Stimulated activated CD8-positive, alpha-beta memory T cell treated with anti-CD3 and anti-CD28 coated beads, Interleukin-7, amount 100 ng/mL, for 24 hours (primary cell): ENCODE data around the gene CNOT4.
"Not testable (repeated sequence)": the region's sequence is repeated elsewhere in the genome, so short reads cannot be mapped to it uniquely, and the experiment has no call there.

Source experiments
- DNase-seq: peaks from one replicate; pipeline ENCODE4 v3.0.0-alpha.2; 2020; ENCODE audit warnings: low read depth

CNOT4 gene

DNA sequence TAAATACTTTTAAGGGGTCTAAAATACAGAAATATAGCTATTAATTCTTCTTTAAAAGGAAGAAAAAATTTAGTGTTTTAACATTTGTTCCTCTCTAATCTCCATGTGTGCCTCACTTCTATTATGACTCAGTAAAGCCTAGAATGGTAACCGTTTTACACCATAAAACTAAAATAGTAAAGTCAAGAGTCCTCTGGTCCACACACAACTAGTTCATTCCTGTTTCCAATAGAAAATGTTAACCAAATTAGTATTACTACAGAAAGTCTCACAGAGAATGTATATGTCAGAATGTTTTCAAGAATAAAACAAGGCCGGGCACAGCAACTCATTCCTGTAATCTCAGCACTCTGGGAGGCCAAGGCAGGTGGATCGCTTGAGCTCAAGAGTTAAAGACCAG, 55.8 kb downstream of the CNOT4 start:
- DNase-seq, result no peak

DNA sequence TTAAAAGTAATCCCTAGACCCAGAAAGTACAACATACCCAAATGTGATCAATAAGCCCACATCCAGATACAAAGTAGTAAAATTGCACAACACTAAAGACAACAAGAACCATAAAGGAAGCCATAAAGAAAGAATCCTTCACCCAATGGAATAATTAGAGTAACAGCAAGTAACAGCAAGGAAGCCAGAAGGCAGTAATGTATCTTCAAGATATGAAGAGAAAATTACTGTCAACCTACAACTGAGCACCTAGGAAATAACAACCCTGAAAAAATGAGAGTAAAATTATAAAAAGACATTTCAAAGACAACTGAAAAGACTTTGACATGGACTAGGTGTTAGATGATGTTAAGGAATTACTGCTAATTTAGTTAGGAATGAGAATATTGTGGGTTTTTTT, 60.5 kb downstream of the CNOT4 start:
- no peak for DNase-seq

DNA sequence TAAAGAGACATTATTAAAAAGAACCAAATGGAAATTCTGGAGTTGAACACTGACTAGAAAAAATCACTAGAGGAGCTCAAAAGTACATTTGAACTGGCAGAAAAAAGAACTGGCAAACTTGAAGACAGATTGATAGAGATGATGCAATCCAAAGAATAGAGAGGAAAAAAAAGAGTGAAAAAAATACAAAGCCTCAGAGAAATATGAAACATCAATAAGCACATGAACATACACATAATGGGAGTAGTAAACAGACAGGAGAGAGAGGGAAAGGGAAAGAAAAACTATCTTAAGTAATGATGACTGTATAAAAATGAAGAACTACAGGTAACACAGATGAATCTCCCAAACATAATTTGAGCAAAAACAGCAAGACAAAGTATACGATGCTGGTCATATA, 61.1 kb downstream of the CNOT4 start:
- DNase-seq, result no peak

DNA sequence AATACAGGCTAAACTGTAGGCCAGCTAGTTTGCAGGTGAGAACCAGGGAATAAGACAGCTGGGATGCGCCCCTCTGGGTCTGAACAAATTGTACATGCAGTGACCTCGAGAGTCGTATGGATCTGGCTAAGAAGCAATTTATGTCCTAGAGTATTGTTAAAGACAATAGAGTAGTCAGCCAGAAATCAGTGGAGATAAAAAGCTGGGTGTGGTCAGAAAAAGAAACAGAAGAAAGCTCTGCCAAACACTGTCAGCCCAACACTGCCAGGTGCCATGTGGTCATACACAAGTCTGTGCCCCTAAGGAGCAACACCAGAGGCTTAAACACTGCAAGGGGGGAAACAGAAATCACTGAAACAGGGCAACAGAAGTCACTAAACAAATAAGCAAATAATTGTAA, 62.2 kb downstream of the CNOT4 start:
- DNase-seq, result no peak

DNA sequence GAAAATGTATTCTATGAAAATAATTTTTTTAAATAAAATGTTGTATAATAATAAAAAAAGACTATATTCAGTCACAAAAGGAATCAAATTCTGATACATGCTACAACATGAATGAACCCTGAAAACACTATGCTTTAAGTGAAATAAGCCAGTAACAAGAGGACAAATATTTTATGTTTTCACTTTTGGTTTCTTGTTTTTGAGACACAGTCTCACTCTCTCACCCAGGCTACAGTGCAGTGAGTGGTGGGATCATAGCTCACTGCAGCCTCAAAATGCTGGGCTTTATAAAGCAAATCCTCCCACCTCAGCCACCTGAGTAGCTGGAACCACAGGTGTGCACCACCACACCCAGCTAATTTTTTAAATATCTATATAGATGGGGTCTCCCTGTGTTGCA, 64.2 kb downstream of the CNOT4 start:
- DNase-seq, result no peak

DNA sequence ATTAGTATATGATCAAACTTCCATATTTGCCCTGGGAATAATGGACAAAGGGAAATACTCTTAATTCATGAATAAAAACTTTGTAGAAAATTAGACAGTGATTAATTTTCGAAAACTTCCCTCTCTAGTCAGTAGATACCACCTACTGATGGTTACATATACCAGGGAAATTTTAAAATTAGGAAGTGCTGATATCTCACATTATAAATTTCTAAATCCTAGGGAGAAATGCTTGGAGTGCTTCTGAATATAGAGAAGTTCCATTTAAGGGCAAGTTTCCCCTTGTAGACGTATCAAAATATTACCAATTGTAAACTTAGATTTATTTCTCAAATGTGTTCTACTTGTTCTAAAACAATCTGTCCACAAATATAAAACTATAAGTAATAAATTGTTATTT, 64.6 kb downstream of the CNOT4 start:
- not testable (repeated sequence) for DNase-seq

DNA sequence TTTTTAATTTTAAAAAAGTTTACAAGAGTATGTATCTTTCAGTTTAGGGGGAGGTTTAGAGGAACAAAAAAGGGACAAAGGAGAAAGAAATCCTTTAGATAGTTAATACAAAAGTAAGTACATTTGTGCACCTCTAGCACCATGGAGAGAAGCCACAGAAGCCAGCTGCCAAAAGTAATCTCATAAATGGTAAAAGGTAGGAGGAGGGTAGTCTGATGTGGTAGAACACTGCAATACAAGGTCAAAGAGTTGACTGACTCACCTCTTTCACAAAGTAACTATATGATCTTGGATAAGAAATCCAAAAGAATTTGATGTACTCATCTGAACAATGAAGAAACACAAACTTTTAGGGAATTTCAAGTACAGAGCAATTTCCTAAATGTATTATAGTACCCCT, 68.1 kb downstream of the CNOT4 start:
- no peak for DNase-seq

DNA sequence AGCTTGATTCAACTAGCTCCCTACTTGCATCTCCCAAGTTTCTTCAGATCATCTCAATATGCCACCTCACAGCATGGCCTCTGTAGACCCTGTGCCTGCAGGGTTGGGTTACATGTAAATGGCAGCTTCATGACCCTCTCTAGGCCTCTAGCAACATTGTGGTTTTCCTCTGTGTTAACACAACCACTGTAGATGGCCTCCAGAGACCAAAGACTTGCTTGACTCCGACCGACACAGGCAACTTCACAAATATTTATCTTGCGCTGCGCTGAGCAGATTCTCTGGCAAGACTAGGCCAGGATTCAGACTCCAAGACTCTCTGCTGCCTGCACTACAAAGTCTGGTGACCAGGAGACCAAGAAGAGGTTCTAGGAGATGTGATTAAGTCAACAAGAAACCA, 75.9 kb downstream of the CNOT4 start:
- DNase-seq, result no peak

DNA sequence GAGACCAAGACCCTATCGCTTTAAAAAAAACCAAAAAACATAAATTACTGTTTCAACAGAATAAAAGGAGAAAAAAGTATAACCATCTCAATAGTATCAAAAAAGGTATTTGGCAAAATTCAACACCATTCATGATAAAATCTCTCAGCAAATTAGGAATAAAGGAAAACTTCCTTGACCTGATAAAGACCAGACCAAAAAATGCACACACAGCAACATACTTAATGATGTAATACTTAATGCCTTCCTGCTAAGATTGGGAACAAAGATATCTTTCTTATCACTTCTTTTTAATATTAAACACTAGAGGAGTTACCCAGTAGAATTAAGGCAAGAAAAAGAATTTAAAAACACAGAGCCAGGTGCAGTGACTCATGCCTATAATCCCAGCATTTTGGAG, 79.3 kb downstream of the CNOT4 start:
- DNase-seq, result no peak

DNA sequence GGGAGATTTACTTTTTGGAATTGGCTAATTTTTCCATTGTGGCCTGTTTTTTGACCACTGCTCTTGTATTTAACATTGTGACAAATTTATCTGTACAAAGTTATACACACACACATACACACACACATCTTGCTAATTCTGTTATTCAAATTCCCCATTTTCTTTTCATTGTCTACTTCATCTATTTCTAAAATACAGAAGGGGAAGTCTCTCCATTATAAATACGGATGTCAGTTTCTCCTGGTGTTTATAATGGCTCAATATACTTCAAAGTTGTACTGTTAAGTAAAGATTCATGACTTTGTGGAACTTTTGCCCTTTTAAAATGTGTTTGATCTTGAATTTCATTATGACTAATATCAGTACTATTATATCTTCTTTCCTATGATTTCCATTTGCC, 81.0 kb downstream of the CNOT4 start:
- DNase-seq, result no peak

DNA sequence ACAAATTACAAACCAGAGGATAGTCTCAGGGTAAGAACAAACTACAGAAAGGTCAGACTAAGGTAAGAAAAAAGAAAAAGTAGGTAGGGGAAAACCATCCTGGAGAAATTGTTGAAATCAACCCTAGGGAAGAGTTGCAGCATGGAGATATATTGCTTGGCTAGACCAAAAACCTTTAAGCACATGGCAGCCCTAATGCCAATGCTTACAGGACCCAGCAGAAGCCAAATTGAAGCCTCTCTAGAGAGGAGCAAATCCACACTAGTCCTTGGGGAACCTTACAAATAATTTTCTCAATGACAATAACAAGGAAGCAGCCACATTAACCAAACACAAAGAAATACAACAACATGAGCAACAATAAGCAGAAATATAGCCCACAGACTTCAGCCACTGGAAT, 81.9 kb downstream of the CNOT4 start:
- DNase-seq, result no peak

DNA sequence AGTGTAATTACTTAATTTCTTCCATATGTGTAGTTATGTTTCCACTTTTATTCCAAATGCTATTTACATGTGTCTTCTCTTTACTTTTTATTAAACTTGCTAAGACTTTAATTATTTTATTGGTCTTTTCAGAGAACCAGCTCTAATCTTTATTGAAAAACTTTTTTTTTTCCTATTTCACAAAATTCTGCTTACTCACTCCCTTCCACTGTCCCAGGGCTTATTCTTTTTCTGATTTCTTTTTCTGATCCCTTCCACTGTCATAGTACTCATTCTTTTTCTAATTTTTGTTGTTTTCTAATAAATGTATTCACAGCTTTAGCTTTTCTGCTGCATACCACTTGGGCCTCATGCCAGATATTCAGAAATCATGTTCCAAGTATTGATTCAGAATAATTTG, 82.7 kb downstream of the CNOT4 start:
- no peak for DNase-seq

DNA sequence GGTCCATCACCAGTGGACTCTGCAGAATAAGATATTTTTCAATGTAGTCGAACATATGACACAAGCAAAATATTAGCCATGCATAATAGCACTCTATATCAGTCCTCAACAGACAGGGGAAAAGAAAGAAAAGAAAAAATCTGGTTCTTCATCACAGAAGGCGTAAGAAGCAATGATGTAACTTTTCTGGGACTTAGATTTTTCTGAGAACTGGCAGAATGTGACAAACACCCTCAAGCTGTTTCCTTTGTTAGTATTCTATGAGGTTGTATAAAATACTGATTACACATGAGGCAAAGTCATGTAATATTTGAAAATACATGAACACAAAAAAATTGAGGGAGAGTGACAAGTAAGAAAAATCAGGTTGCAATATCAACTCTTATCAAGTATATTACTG, 84.9 kb downstream of the CNOT4 start:
- DNase-seq, result no peak

DNA sequence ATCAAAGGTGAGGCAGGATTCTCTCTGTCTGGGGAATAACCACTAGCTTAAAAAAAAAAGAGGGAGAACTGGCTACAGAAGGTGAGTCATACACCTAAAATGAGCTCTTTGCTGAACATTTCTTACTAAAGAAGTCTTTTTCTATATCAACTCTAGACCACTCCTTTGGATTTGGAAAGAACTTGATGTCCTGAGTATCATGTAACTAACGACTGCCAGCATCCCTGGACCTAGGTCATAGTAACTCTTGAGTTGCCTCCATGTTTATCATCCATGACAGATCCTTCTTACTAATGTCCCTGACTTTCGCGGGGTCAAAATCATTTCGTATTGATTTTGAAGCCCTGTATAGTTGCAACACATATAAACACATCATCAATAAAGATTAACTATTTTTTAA, 89.1 kb downstream of the CNOT4 start:
- no peak for DNase-seq

DNA sequence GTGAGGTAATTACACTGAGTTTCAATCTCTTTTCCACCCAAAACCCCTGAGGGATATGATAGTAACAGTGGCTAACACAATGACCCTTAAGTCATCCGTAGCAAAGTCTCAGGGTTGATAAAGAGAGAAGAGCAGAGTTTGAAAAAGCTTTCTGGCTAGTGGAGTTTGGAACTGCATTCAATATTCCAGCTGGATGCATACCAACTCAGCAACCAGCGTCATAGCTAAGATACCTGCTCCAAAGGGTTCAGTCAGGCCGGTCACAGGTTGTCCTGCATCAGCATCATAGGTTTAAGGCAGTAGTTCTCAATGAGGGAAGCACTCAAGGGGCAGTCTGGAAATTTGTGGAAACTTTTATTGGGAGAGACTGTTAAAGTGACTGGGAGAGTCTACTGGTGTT, 93.5 kb downstream of the CNOT4 start:
- DNase-seq, result no peak

DNA sequence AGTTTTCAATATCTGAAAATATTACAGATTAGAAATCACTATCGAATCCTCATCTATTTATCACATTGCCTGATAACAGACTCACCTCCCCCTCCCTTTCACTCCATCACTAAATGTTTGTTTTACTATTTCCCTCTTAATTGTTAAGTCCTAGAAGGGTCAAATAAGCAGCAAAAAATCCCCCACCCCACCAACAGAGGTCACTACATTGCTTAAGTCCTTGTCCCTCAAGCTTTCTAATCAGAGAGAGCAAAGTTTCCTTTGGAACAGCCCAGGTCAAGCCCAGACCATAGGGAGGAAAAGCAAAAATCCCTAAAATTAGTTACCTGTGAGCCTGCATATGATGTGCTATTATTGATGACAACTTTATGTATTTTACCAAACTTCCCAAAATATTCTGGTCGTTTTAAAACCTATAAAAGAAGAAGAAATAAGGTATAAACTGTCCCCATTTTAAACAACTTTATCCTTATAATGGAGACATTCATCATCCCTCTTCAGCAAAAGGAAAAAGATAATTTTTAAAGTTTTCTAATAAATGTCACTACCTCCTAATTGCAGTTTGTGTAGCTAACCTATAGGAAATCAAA, 95.0 kb downstream of the CNOT4 start:
- DNase-seq, result no peak

DNA sequence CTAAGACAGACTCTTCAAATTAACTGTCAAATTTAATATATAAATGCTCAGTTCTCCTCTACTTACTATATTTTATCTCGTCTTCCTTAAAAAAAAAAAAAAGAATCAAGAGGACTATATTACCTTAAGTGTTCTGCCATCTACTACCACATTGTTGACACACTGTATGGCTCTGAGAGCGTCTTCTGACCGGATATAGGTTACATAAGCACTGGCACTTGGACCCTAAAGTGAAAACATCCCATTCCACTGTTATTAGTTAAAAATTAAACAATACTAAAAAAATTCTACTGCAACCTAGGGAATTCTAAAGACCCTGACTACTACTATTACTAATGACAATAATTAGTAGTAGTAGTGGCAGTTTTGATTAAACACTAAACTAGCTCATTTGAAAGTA, 95.7 kb downstream of the CNOT4 start:
- no peak for DNase-seq

DNA sequence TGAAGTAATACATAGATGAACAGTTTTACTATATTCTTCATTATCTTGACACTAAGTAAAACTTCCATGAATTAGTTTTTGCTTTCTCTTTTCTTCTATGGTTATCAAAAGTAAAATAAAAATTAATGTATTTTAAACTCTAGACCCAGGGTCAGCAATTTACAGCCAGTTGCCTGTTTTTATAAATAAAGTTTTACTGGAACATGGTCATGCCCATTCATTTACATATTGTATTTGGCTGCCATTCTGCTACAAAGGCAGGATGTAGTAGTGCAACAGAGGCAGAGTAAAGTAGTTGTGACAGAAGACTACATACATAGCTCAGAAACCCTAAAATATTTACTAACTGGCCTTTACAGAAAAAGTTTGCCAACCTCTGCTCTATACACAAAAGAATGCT, 98.8 kb downstream of the CNOT4 start:
- no peak for DNase-seq

DNA sequence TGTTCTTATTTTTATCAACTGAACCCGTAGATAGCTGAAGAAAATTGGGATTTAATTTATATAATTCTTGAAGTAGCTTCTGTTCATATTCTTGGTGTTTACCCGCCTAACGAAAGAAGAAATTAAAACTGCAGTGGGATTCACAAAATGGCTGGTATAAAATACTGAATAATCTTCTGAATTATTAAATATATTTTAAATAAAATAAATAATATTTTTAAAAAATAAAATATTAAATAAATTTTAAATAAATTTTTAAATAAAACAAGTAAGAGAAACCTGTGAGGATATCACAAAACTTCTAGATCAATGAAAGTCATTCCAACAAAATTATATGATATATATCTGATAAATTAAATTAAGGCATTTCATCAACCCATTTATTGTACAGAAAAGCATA, 99.4 kb downstream of the CNOT4 start:
- no peak for DNase-seq

DNA sequence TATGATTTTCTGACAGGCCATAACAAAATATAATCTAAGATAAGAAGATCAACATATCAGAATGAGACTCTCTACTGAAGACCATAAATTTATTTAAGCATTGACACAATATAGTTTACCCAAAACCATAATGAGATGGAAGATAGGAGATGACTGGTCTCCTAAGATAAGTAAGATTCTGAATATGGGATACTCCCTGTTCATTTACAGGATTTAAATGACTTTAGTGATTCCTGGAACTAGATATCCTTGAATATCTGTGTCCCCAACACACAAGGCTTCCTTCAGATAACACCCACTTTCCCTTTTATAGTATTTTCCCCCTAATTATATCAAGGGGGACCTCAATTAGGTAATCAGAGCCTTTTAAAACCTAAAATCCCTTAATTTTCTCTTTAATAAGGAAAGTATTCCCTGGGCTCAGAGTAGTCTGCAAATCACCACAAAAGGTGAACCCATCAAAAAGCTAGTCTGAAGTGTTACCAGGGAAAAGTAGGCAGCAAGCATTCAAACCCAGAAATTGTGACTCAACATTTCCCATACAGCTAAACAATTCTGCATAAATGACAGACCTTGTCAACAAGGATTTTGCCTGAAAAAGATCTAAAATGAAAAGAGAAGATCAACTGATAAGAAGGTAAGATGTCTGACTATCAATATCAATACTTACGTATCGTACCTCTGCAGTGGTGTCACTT, 99.9 kb downstream of the CNOT4 start:
- DNase-seq, result no peak

DNA sequence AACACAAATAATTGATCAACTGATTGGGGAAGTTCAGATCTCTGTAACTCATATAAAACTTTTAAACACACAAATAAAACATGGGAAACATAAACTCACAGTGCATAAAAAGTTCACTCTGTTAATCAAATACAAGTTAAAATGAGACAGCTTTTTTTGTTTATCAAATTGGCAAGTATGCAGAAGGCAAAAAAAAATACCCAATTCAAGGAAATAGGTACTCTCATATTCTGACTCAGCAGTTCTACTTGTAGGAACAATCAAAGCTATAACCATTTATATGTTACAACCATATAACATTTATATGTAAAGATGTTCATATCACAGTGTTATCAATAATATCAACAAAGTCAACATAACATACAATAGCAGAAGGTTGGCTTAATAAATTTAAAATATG, 102.0 kb downstream of the CNOT4 start:
- DNase-seq, result no peak

DNA sequence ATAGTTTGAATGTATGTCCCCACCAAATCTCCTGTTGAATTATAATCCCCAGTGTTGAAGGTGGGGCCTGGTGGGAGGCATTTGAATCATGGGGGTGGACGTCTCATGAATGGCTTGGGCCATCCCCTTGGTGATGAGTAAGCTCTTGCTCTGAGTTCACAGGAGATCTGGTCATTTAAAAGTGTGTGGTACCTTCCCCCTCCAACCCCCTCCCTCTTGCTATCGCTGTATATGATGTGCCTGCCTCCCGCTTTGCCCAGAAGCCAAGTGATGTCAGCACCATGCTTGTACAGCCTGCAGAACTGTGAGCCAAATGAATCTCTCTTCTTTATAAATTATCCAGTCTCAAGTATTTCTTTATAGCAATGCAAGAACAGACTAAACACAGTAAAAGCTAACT, 103.0 kb downstream of the CNOT4 start:
- DNase-seq, result no peak

DNA sequence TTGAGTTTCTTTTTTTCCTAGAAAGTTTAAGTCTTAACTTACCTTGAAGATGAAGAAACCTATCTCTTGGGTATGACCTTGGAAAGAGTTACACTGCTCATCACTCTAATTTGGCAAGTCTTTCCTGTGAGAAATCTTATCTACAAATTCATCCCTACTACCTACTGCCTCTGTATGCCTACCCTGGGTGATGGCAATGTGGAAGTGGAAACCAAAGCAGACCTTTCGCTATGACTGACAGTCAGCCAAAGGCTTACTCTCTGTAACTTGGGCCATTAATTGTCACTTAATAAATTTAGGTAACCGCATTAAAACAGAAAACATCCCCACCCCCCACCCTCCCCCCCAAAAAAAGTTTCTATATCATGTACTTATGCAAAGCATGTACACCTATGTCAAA, 103.9 kb downstream of the CNOT4 start:
- DNase-seq, result no peak

DNA sequence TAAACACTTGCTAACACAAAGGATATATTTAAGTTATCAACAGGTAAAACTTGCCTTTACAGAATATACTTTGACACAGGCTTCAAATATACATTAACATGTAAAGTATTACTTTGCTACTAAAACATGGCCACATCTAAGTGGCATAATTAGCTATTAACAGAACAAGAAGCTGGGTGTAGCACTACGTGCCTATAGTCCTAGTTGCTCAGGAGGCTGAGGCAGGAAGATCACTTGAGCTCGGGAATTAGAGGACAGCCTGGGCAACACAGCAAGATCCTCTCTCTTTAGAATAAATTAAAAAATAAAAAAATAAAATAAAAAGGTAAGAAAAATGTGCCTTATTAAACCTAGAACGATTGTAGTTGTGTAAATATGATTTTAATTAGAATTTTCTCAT, 106.6 kb downstream of the CNOT4 start:
- no peak for DNase-seq

DNA sequence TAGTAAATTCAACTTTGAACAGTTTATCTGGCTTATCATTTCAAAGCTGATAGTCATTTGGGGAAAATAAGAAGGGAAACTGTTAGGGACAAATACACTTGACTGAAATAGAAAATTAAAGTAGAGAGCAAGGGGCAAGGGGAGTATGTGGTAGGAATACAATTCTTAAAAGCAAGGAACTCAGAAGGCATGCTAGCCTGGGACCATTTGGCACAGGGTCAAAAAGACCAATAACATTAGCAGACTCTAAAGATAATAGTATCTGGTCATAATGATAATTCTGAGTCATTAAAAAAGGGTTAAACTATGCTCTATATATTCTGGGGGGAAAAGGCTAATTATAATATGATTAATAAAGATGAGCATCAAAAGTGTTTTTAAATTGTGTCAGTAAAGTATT, 112.2 kb downstream of the CNOT4 start:
- no peak for DNase-seq
